Measurements from ENCODE around the gene NLRX1. TPM values are rescaled to one million over a fixed set of nuclear protein-coding genes. Genes with fewer than 3 reads are reported as not detected.

NLRX1 gene
- total and polyA plus RNA-seq, 10 of the 15 experiments (the other 5 are each of a cell fraction or from before 2014, with no cell fraction given) = 0.85 to 18.5 (median 10.0) TPM

DNA sequence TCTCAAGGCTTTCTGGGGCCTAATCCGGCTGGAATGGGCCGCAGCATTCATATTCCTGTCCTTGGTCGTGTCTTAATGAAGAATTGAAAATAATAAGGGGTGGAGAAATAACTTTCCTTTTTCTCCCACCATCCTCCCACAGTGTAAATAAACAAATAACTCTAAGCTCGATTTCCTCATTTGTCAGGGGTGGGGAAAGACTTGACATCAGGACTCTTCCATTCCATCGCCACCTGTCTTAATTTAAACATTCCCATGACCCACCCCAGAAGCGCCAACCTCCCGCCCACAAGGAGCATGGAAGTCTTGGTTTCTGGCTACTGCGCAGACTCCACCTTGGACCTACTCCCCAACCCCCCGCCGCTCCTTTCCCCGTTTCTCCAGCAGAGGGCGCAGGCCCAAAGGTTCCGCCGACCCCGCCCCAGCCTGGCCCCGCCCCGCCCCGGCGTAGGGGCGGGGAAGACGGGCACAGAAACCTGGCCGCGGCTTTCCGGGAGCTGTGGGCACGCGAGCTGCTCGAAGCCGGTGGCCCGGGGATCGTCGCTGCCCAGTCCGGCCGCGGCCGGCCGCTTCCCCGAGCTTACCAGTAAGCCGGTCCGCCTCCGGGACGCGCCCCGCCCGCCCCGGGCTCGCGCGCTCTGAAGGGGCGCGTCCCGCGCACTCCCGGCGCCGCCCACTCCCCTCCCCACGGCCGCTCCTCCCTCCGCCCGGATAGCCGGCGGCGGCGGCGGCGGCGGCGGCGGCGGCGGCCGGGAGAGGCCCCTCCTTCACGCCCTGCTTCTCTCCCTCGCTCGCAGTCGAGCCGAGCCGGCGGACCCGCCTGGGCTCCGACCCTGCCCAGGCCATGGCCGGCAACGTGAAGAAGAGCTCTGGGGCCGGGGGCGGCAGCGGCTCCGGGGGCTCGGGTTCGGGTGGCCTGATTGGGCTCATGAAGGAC, 37.3 kb downstream of the NLRX1 start, which contains the start of gene CBL (continued):
- TF ChIP-seq, protein P1, sequence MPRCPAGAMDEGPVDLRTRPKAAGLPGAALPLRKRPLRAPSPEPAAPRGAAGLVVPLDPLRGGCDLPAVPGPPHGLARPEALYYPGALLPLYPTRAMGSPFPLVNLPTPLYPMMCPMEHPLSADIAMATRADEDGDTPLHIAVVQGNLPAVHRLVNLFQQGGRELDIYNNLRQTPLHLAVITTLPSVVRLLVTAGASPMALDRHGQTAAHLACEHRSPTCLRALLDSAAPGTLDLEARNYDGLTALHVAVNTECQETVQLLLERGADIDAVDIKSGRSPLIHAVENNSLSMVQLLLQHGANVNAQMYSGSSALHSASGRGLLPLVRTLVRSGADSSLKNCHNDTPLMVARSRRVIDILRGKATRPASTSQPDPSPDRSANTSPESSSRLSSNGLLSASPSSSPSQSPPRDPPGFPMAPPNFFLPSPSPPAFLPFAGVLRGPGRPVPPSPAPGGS (IDR thresholded peaks at IDR 0.05; ENCODE audit: borderline replicate concordance, insufficient read depth, low read depth, low read length, poor library complexity, severe bottlenecking) = no peak
- TF ChIP-seq, protein P2, sequence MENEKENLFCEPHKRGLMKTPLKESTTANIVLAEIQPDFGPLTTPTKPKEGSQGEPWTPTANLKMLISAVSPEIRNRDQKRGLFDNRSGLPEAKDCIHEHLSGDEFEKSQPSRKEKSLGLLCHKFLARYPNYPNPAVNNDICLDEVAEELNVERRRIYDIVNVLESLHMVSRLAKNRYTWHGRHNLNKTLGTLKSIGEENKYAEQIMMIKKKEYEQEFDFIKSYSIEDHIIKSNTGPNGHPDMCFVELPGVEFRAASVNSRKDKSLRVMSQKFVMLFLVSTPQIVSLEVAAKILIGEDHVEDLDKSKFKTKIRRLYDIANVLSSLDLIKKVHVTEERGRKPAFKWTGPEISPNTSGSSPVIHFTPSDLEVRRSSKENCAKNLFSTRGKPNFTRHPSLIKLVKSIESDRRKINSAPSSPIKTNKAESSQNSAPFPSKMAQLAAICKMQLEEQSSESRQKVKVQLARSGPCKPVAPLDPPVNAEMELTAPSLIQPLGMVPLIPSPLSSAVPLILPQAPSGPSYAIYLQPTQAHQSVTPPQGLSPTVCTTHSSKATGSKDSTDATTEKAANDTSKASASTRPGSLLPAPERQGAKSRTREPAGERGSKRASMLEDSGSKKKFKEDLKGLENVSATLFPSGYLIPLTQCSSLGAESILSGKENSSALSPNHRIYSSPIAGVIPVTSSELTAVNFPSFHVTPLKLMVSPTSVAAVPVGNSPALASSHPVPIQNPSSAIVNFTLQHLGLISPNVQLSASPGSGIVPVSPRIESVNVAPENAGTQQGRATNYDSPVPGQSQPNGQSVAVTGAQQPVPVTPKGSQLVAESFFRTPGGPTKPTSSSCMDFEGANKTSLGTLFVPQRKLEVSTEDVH (IDR thresholded peaks at IDR 0.05; ENCODE audit: low read depth, partially characterized antibody) = no peak
- TF ChIP-seq RCOR1 (conservative IDR thresholded peaks at IDR 0.05; ENCODE audit: low read depth, low read length) = no peak; the same call in 1 of the 2 replicates
- TF ChIP-seq NFYA (IDR thresholded peaks at IDR 0.05; ENCODE audit: borderline replicate concordance, low read depth, low read length) = no peak
- no peak for TF ChIP-seq SIX5 (IDR thresholded peaks at IDR 0.05; ENCODE audit: low read depth, low read length, severe bottlenecking)

All from GM12878 (cell line).